Measurements from ENCODE around the gene SLC38A10.

SLC38A10 gene

GRCh38 chr17:81295676-81296381 lies 722 bp upstream of the SLC38A10 start:
- peak; percentile 22 for DNase-seq

DNA sequence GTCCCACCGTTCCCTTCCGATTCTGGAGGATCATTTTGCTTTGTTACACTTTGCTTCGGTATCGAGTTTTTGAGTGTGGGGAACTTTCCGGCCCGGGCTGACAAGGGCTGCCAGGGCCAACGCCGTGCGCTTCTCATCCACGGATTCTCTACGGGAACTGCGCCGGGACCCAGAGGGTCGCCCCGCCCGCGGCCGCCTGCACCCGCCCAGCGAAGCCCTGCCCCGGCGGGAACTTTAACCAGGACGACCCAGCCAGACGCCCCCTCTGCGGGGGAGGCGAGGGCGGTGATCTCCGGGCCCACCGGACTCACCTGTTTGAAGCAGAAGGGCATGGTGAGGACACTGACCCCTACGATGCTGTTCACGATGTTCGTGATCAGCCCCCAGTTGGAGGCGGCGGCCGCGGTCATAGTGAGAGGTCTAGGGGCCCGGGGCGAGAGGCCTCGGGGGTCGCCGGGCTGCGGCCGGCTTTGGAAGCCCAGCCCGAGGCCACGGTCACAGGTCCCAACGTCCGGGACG lies 536 bp downstream of the SLC38A10 start:
- no peak for DNase-seq

GRCh38 chr17:81292450-81292849 lies 2.7 kb downstream of the SLC38A10 start:
- no peak for DNase-seq

GRCh38 chr17:81291662-81292061 lies 3.4 kb downstream of the SLC38A10 start:
- DNase-seq, result peak; percentile 55

GRCh38 chr17:81290230-81290629 lies 4.9 kb downstream of the SLC38A10 start:
- no peak for DNase-seq

DNA sequence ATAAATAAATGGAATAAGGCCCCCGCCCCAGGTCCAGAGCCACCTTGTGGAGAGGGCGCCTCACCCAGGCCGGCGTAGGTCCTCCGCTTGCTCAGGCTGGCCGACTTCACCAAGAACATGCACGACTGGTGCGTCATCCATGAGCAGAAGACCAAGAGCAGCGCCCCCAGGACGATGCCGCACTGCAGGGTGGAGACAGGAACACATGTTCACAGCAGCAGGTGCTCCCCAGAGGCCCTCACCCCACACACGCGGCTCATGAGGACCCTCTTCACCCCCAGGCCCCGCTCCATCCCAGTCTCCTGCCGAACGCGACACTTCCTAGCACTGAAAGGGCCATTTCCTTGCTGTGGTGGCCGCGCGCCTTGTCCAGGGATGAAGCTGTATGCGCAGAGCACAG lies 5.5 kb downstream of the SLC38A10 start:
- no peak for DNase-seq

GRCh38 chr17:81288715-81289114 lies 6.4 kb downstream of the SLC38A10 start:
- no peak for DNase-seq

- DNase-seq, result no peak
These were observed 7.2 kb downstream of the SLC38A10 start for GRCh38 chr17:81287741-81288430.

DNA sequence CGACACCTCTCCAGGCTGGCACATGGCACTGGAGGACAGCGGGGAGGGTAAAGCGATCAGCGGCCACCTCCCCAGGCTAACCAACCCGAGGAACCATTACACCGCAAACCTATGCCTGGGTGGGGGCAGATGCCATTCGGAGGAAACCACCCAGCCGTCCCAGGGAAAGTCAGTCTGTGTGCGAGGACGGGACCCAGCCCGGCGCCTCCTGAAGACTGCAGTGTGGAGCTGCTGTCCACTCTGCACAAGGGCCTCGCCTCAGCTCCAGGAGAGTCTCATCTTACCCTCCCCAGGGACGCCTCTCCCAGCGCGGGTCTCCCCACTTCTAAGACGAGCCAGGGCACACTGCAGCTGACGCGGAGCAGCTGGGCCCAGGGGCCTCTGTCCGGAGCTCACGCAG lies 8.0 kb downstream of the SLC38A10 start:
- no peak for DNase-seq

GRCh38 chr17:81286491-81287145 lies 8.5 kb downstream of the SLC38A10 start:
- no peak for DNase-seq

GRCh38 chr17:81285894-81286293 lies 9.2 kb downstream of the SLC38A10 start:
- DNase-seq, result no peak

- DNase-seq, result peak; percentile 33
These were observed 9.8 kb downstream of the SLC38A10 start for GRCh38 chr17:81285179-81285878.

- no peak for DNase-seq
These were observed 12.2 kb downstream of the SLC38A10 start for GRCh38 chr17:81282876-81283275.

GRCh38 chr17:81282141-81282540 lies 13.0 kb downstream of the SLC38A10 start:
- DNase-seq, result no peak

DNA sequence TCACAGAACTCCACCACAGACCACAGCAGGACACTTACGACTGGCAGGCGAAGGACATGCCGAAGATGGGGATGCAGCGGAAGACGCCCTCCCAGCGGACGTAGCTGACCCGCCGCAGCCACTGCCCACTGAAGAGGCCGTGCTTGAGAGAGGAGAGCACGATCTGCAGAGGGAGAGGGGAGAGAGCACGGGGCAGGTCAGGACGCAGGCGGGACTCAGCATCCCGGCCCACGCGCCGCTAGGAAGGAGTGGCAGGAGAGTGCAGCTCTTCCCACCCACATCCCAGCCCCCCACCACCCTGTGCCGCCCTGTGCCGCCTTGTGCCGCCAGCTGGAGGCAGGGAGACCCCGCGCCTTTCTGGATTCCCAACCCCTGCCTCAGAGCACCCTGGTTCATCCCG lies 14.5 kb downstream of the SLC38A10 start:
- DNase-seq, result no peak

DNA sequence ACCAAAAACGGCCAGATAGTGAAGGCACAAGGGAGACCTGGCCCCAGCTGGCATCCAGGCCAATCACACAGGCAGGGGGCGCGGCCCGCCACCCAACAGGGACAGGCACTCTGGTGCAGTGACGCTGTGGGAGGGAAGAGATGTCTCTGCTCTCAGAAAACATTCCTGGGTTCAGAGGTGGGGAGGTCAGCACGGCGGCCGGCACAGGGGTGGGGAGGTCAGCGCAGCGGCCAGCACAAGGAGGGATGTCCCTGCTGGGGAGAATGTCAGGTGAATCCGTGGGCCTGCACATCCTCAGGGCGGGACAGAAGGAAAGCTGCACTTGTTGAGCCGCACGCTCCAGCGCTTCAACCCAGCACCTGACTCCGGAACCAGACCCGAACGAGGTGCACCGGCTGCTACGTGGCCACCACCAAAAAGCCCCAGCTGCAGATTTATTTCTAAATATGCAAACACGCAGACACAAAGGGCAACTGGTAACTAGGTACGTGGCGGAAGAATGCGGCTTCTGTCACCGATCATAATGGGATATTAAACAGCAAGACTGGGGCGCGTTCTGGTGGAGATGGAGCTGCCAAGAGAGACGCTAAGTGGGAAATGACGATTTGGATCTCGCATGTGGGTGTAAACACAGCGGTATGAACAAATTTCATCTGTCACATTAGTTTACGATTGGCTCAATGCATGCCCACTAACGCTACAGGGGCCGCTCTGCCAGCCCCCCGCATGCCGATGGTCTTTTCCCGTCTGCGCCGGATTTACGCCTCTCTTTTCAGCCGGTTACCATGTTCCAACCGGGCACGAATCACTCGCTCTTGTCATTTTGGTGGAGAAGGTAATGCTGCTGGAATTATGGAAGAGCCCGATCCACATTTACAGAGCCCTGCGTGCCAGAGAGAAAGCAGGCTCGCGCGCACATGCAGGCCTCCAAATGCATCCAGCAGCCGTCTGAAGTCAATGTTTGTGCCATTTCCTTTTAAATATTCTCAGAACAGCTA lies 15.5 kb downstream of the SLC38A10 start:
- no peak for DNase-seq

- DNase-seq, result no peak
These were observed 16.3 kb downstream of the SLC38A10 start for GRCh38 chr17:81278831-81279230.

DNA sequence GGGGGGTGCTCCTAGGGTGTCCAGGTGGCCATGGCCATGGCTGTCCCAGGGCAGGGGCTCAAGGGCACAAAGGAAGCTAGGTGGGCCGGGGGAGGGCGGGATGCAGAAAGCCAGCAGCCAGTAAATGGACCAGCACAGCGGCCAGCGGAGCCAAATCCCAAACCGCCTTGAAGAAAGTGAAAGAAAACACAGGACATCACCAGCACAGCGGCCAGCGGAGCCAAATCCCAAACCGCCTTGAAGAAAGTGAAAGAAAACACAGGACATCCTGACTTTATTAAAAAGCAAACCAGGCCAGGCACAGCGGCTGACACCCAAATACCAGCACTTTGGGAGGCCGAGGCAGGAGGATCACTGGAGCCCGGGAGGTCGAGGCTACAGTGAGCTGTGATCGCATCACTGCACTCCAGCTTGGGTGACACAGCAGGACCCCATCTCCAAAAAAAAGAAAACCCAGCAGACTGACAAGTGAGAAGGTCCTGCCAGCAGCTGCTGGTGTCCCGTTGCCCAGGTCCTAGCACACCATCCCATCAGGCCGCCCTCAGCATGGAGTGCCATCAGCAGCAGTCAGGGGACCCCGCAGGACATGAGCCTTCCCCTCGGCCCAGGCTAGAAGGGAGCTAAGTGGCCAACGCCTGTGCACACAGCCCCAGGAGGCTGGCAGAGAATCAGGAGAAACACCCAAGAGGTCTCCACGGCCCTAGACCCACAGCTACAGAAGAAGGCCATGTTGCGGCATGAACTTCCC lies 17.0 kb downstream of the SLC38A10 start:
- no peak for DNase-seq

DNA sequence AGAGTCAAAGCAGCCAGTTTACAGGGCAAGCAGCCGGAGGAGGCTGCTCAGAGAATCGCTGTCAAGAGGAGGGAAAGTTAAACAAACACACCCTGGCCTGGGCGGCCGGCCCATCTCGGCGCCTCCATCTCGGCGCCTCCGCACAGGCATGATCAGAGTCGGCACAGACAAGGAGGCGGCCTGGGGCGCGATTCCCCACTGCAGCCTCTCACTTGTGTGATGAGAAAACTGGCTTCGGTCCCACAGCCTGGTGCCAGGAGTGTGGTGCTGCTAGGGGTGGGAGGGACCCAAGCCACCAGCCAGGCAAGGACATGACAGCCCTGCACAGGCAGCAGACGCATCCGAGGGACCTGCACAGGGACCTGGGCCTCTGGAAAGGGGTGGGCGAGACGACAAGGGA lies 17.7 kb downstream of the SLC38A10 start:
- no peak for DNase-seq

DNA sequence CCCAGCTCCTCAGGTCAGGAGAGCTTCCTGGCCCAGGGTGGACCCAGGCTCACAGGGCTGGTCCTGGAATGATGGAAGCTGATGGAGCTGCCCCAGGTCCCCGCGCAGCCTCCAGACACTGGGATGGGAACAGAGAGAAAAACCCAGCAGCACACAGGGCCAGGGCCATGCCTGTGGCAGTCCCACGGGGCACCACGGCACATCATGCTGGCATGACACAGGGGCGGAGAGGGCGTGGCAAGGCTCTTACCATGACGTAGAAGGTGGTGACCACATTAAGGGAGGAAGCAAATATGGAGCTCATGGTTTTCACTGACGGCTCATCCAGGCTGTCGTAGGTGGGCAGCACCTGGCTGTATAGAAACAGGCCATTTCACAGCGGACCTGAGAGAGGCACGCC lies 18.3 kb downstream of the SLC38A10 start:
- DNase-seq, result no peak

DNA sequence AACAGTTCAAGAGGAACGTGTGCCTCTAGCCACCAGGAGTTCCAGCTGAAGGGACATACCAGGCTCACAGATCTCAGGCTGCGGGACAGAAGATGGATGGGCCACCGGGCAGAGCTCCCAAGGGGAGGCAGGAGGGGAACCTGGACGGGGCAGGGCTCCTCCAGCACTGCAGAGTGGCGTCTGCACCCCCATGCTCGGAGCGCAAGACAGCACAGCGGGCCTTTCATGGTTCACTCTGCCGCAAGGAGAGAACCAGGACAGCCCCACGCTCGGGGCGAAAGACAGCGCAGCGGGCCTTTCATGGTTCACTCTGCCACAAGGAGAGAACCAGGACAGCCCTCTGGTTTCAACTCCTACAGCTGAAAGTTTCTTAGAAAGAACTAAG lies 20.6 kb downstream of the SLC38A10 start:
- DNase-seq, result no peak
